HepG2 (cell line): ENCODE results near the gene RBP5. TPM values are rescaled to one million over a fixed set of nuclear protein-coding genes. Genes with fewer than 3 reads are reported as not detected.

ENCODE experiments used
- ATF2 ChIP-seq: sonication (generic); formaldehyde crosslinking; IDR thresholded peaks from 2 replicates; pipeline ENCODE4 v1.4.0; 2020; ENCODE audit warnings: missing genetic modification reagents
- ATF7 ChIP-seq, 2 experiments: fragments of 450-650 bp in 1 of 2; sonication (generic) in 1 of 2; formaldehyde crosslinking in 1 of 2; IDR thresholded peaks; 2 replicates each; pipeline versions ENCODE4 v1.4.0 to v1.6.1; 2016 to 2020; ENCODE audit warnings: antibody characterized with exemption in 1 of 2, mild to moderate bottlenecking in 1 of 2, missing genetic modification reagents in 1 of 2
- MYPOP ChIP-seq: sonication (generic); formaldehyde crosslinking; IDR thresholded peaks from 2 replicates; pipeline ENCODE4 v1.8.1; 2023; ENCODE audit warnings: mild to moderate bottlenecking, moderate library complexity, missing genetic modification reagents
- NRL ChIP-seq: sonication (generic); formaldehyde crosslinking; IDR thresholded peaks from 2 replicates; pipeline ENCODE4 v1.5.0; 2020; ENCODE audit warnings: missing genetic modification reagents, mild to moderate bottlenecking, moderate library complexity, borderline replicate concordance
- POLR2G ChIP-seq: fragments of 200-400 bp; formaldehyde crosslinking; IDR thresholded peaks from 2 replicates; pipeline ENCODE4 v1.6.1; 2018; ENCODE audit warnings: mild to moderate bottlenecking, low read depth, low read length, moderate library complexity
- RFX1 ChIP-seq: fragments of 450-650 bp; IDR thresholded peaks from 2 replicates; pipeline ENCODE4 v1.6.1; 2017
- WIZ ChIP-seq: sonication (generic); formaldehyde crosslinking; IDR thresholded peaks from 2 replicates; pipeline ENCODE4 v1.5.1; 2020; ENCODE audit warnings: mild to moderate bottlenecking, missing genetic modification reagents
- ZC3H13 ChIP-seq: sonication (generic); formaldehyde crosslinking; IDR thresholded peaks from 2 replicates; pipeline ENCODE4 v1.8.1; 2023; ENCODE audit warnings: mild to moderate bottlenecking, missing genetic modification reagents, moderate library complexity
- ZNF20 ChIP-seq: sonication (generic); formaldehyde crosslinking; IDR thresholded peaks from 2 replicates; pipeline ENCODE4 v1.4.0; 2020; ENCODE audit warnings: mild to moderate bottlenecking, moderate library complexity, missing genetic modification reagents
- ZNF276 ChIP-seq: sonication (generic); formaldehyde crosslinking; IDR thresholded peaks from 2 replicates; pipeline ENCODE4 v1.4.0; 2020; ENCODE audit warnings: mild to moderate bottlenecking, low read depth, missing genetic modification reagents
- ZNF550 ChIP-seq: sonication (generic); formaldehyde crosslinking; IDR thresholded peaks from 2 replicates; pipeline ENCODE4 v1.4.0; 2020; ENCODE audit warnings: mild to moderate bottlenecking, missing genetic modification reagents, borderline replicate concordance
- ZNF609 ChIP-seq: sonication (generic); formaldehyde crosslinking; IDR thresholded peaks from 2 replicates; pipeline ENCODE4 v1.4.0; 2020; ENCODE audit warnings: mild to moderate bottlenecking, missing genetic modification reagents, borderline replicate concordance
- ZNF614 ChIP-seq: IDR thresholded peaks from 2 replicates; pipeline ENCODE4 v1.6.1; 2018; ENCODE audit warnings: missing biosample characterization, missing genetic modification reagents, inconsistent platforms, borderline replicate concordance
- ZNF761 ChIP-seq: sonication (generic); formaldehyde crosslinking; conservative IDR thresholded peaks from 2 replicates; pipeline ENCODE4 v1.4.0; 2020; ENCODE audit warnings: mild to moderate bottlenecking, missing genetic modification reagents
- polyA plus RNA-seq, 8 experiments: library from polyadenylated mRNA; depleted of rRNA in 3 of 8; stranded (reverse) in 7 of 8; unstranded in 1 of 8; fragments of >200 nt; fragmentation: Illumina TruSeq in 4 of 8; extraction: Trizol in 4 of 8; gene quantifications; 2 replicates each; pipeline versions ENCODE4 v1.2.1 to v1.2.3, GENCODE V29; 2011 to 2016; ENCODE audit warnings: low read depth in 4 of 8, missing spikeins in 1 of 8, mixed read lengths in 1 of 8; ENCODE audit not compliant: insufficient read depth in 1 of 8
- total RNA-seq, 5 experiments: library from RNA; depleted of rRNA; stranded (reverse); fragments of >200 nt; fragmentation: Illumina TruSeq; extraction: Trizol; gene quantifications; 2 replicates each; pipeline ENCODE4 v1.2.3, GENCODE V29; 2016; ENCODE audit warnings: low read depth in 1 of 5

RBP5 gene
- total and polyA plus RNA-seq, 2 of the 13 experiments (the other 11 are each of a cell fraction or from before 2014, with no cell fraction given): 13.8 to 19.8 TPM

- TF ChIP-seq ZNF20 (CRISPR knock-in tag): no peak
- TF ChIP-seq ZNF761 (CRISPR knock-in tag): peak; percentile 78; the same call in 1 of the 2 replicates
- TF ChIP-seq MYPOP (CRISPR knock-in tag): no peak
- no peak for TF ChIP-seq ZNF614 (CRISPR knock-in tag)
- TF ChIP-seq ATF7 (IDR thresholded peaks at IDR 0.05): no peak
- no peak for TF ChIP-seq ATF7 (CRISPR knock-in tag; IDR thresholded peaks at IDR 0.05)
- no peak for TF ChIP-seq POLR2G
- no peak for TF ChIP-seq WIZ (CRISPR knock-in tag)
- no peak for TF ChIP-seq ZNF276 (CRISPR knock-in tag)
- TF ChIP-seq NRL: peak; percentile 31; the same call in 1 of the 2 replicates
- TF ChIP-seq ZC3H13: no peak
- 0 out of 2 replicates have a peak, but pooled peaks have one; percentile 35 for TF ChIP-seq ZNF609
- TF ChIP-seq ZNF550 (CRISPR knock-in tag): no peak
- TF ChIP-seq ATF2 (CRISPR knock-in tag): no peak
- TF ChIP-seq RFX1: no peak
Observed at GRCh38 chr12:7122811-7123769, 5.6 kb downstream of the RBP5 start (continued).
